Activated CD4-positive, CD25-positive, alpha-beta regulatory T cell treated with anti-CD3 and anti-CD28 coated beads, Interleukin-2, amount 50 U/mL, for 16 hours (primary cell): Measurements from ENCODE around the gene STARD8.
"Not testable (repeated sequence)": the region's sequence is repeated elsewhere in the genome, so short reads cannot be mapped to it uniquely, and the experiment has no call there.

ENCODE experiments used
- DNase-seq: peaks from one replicate; pipeline ENCODE4 v3.0.0-alpha.2; 2020; ENCODE audit warnings: low read depth, low spot score

STARD8 gene, protein sequence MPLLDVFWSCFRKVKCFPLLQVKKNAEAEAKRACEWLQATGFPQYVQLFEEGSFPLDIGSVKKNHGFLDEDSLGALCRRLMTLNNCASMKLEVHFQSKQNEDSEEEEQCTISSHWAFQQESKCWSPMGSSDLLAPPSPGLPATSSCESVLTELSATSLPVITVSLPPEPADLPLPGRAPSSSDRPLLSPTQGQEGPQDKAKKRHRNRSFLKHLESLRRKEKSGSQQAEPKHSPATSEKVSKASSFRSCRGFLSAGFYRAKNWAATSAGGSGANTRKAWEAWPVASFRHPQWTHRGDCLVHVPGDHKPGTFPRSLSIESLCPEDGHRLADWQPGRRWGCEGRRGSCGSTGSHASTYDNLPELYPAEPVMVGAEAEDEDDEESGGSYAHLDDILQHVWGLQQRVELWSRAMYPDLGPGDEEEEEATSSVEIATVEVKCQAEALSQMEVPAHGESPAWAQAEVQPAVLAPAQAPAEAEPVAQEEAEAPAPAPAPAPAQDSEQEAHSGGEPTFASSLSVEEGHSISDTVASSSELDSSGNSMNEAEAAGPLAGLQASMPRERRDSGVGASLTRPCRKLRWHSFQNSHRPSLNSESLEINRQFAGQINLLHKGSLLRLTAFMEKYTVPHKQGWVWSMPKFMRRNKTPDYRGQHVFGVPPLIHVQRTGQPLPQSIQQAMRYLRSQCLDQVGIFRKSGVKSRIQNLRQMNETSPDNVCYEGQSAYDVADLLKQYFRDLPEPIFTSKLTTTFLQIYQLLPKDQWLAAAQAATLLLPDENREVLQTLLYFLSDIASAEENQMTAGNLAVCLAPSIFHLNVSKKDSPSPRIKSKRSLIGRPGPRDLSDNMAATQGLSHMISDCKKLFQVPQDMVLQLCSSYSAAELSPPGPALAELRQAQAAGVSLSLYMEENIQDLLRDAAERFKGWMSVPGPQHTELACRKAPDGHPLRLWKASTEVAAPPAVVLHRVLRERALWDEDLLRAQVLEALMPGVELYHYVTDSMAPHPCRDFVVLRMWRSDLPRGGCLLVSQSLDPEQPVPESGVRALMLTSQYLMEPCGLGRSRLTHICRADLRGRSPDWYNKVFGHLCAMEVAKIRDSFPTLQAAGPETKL

DNA sequence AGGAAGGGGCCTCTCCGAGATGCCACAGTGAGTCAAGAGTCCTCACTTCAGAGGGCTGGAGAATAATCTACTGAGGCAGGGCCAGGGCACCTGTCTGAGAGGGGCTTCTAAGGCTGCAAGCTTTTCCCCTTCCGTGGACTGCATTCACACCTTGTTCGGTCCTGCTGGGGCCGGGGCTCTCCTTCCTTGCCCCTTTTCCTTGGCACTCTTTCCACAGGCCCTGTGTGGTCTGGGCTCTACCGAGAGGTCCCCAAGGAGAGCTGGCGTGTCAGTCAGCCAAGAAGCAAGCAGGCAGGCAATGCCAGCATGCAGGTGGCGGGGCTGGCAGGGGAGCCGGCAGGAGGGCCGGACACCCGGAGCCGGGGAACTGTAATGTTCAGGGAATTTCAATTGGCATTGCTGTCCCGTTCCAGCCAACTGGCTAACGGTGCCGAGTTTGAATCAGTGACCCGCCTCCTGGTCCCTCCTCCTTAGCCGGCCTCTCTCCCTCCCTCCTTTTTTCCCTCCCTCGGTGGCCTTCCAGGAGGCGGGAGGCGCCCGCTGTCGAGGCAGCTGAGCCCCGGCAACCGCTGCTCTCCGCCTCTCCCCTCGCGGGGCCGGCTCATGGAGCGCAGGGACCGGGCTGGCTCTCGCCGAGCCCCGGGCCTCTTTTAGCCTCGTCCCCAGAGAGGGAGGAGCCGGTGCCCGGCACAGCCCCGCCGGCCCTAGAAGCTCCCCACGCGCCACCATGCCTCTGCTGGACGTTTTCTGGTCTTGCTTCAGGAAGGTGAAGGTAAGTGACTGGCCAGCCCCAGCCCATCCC lies at the start of gene STARD8:
Gene STARD8 (plus strand): TSS at position 511 of the 802 bp plus-strand sequence. CDS start 217 bp downstream, at position 728.
- DNase-seq, result no peak

DNA sequence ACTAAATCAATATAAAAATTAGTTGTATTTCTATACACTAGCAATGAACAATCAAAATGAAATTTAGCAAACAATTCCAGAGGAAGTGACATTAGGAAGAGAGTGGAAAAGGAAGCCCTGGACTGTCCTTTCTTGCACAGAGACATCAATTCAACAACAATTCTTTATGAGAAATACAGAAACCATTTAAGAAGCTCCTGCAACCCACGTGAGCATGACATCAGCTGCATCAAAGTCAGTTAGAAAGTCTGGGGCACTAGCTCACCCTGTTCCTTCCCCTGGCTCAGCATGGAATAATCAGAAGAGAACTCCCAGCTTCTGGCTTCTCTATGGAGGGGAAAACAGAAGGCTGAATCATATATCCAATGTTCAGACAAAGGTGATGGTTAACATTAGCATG lies 48.6 kb upstream of the STARD8 start:
- no peak for DNase-seq

DNA sequence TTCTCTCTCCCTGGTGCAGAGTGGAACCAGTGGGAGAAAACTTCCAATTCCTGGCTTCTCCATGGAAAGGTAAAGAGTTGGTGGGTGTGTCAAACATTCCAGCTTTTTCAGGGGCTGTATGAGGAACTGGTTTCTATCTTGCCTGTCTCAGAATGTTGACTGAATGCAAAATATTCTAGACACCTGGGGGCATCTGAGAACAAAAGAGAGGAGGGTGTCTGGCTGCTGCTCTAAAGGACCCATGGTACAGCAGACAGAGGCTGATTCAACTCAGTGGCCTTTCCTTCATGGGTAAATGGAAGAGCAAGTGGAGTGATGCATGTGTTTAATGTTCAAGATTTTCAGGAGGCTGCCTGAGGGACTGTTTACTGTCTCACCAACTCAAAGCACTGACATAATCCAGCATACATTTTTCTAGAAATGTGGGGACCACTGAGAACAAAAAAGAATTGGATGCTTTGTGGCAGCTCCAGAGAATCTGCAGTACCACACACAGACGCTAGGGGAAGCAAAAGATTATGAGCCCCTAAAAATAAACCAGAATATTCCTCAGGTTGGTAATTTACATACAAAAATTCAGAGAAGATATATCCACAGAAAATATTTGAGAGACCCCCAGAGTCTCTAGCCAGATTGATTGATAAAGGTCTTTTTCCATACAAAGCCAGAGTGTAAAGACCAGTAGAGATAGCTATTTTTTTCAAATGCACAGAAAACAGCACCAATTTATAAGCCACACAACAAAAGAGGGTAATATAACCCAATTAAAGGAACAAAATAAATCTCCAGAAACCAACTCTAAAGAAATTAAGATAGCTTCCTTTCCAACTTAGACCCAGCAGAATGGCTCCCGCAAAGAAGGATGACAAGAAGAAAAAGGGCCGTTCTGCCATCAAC lies 48.0 kb upstream of the STARD8 start:
- no peak for DNase-seq

DNA sequence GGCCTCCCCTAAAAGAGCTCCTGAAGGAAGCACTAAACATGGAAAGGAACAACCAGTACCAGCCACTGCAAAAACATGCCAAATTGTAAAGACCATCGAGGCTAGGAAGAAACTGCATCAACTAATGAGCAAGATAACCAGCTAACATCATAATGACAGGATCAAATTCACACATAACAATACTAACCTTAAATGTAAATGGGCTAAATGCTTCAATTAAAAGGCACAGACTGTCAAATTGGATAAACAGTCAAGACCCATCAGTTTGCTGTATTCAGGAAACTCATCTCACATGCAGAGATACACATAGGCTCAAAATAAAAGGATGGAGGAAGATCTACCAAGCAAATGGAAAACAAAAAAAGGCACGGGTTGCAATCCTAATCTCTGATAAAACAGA lies 43.2 kb upstream of the STARD8 start:
- not testable (repeated sequence) for DNase-seq

DNA sequence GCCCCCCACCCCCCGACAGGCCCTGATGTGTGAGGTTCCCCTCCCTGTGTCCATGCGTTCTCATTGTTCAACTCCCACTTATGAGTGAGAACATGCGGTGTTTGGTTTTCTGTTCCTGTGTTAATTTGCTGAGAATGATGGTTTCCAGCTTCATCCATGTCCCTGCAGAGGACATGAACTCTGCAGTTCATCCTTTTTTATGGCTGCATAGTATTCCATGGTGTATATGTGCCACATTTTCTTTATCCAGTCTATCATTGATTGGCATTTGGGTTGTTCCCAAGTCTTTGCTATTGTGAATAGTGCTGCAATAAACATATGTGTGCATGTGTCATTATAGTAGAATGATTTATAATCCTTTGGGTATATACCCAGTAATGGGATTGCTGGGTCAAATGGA lies 32.7 kb upstream of the STARD8 start:
- DNase-seq, result not testable (repeated sequence)

DNA sequence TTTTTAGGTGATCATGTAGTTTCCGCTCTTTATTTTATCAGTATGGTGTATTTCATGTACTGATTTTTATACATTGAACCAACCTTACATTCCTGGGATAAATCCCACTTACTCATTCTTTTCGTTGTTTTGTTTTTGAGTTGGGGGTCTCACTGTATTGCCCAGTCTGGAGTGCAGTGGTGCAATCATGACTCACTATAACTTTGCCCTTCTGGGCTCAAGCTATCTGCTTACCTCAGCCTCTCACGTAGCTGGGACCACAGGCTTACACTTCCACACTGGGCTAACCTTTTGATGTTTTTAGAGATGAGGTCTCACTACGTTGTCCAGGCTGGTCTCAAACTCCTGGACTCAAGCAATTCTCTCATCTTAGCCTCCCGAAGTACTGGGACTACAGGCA lies 19.5 kb upstream of the STARD8 start:
- DNase-seq, result no peak

DNA sequence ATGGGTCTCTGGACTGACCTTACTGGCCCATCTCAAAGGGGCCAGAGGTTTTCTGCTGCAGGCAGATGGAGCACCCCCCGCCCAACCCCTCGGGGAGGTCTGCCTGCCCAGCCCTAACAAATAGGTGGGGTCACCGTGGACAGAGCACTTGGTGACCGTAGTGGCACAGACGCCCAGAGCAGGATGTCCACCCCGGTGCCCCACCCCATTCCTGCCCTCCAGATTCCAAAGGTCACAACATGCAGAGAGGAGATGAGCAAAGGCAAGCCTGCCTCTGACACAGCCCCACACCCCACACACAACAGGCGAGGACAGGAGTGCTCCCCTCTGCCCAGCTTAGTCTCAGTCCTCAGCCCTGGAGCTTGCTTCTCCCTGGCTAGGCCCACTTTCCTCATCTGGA lies 17.5 kb upstream of the STARD8 start:
- not testable (repeated sequence) for DNase-seq

DNA sequence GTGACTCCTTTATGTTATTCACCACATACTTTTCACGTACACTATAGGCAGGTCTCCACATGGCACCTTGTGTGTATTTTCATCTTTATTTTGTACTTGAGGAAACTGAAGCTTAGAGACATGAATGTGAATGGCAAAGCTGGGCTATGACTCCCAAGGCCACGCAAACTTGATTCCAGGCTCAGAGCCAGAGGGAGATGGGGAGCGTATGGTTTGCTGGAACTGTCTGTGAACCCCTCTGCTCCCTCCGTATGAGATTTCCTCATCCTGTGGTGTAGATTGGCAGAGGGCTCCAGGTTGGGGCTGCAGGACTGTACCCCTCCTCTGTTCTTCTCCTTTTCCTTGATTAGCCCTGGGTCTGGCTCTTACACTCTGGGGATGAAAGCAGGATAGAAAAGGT lies 16.1 kb upstream of the STARD8 start:
- no peak for DNase-seq

DNA sequence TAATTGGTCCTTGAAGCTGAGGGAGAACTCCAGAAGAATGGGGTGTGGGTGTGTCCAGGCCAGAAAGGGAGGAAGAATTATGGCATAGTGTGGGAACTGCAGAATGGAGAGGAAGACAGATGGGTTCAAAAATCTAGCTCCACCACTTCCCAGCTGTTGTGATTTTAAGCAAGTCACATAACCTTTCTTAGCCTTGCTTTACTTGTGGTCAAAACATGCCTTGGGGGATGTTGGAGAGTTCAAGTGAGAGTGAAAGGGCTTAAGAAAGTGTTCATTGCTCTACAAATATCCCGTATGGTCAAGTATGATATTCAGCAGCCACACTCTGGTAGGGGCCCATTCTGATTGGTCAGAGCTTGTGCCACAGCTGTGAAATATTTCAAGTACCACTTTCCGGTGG lies 15.0 kb upstream of the STARD8 start:
- DNase-seq, result no peak

DNA sequence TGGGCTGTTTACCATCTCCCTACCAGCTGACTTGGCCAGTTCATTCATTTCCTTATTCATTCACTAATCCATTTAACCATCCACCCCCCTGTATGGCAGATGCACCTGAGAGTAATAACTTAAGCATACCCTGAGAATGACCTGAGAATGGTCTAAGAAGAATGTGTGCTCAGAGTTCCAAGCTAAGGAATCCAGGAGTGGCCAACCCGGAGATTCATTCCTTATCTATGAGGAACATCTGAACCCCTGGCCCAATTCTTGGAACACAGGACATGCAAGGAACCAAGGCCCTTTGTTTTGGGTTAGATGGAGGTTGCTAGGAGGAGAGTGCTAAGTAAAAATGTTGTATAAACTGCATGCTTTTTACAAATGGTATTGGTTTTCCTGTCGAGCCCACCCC lies 13.5 kb upstream of the STARD8 start:
- DNase-seq, result no peak

DNA sequence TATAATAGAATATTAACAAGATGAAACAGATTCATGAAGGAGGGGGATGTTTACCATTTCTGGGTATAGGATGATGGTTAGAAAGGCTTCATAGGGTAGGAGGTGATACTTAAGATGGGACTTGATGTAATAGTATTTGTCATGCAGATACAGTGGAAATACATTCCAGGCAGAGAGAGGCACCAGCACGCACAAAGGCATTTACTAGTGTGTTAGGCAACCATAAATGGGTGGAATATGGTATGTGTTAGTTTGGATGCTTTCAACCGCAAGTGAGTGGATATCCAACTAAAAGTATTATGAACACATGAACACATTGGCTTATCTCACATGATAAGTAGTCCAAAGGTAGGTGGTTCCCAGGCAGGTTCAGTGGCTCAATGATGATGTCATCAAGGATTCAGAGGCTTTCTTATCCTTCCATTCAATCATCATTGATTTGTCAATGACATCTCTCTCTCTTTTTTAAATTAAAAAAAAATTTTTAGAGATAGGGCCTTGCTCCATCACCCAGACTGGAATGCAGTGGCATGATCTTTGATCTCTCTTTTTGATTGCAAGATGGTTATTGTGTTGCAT lies 12.7 kb upstream of the STARD8 start:
- no peak for DNase-seq

DNA sequence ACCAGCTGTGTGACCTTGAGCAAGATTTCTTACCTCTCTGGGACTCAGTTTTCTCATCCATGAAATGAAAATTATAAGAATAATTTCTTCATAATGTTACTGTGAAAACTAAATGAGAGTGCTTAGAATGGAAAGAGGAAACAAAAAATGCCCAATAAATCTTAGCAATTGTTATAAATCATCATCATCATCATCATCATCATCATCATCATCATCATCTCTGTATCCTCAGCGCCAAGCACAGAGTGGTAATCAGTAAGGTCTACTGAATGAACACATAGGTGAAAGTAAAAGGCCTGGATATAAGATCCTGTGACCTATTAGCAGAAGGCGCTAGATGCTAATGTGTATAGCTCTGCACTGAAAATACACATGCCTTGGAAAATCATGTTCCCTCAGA lies 6.8 kb upstream of the STARD8 start:
- DNase-seq, result no peak

DNA sequence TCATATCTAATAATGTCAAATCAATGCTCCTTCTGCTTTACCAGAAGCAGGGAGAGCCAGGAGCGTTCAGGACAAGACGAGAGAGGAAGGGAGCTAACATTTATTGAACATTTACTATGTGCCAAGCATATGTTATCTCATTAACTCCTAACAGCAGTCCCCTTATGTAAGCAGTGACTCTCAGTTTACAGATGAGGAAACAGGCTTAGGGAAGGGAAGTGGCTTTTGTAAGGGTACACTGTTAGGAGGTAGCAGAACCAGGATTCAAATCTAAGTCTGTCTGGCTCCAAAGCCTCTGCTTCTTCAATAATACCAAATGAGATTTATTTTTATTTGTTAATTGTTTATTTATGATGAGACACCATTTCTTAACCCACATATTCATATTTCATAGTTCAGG lies 2.6 kb upstream of the STARD8 start:
- no peak for DNase-seq

DNA sequence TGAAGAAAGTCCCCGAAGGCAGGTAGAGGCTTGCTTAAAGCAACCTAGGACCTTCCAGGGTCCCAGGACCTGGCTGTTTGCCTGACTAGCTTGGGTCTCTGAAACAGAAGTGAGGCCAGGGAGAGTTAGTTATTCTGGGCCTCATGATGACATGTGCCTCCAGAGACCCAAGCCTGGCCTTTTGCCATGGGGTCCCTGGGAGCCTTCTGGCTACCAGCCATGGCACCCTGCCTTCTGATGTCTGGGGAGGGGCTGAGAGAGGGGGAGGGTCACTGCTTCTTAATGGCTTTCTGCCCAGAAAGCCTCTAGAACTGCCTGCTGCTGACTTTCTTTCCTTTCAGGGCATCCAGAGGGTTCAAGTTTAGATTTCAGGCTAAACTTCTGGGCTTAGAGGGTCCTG lies 1.0 kb upstream of the STARD8 start:
- DNase-seq, result no peak

DNA sequence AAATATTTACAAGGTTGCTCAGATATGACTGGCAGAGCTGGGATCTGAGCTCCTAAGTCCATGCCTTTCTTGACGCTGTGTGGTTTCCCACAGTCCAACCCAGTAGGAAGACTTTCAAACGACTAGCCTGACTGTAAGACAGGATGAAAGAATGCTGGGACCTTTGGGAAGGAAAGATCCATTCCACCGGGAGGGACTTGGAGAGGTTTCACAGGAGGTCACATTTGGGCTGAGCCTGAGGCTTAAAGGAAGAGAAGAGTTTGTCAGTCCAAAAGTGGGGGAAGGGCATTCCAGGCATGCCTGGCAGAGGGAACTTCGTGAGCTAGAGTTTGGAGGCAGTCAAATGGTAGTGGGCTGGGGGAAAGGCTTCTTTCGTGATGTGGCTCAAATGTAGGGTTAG lies 1.5 kb downstream of the STARD8 start:
- DNase-seq, result no peak

DNA sequence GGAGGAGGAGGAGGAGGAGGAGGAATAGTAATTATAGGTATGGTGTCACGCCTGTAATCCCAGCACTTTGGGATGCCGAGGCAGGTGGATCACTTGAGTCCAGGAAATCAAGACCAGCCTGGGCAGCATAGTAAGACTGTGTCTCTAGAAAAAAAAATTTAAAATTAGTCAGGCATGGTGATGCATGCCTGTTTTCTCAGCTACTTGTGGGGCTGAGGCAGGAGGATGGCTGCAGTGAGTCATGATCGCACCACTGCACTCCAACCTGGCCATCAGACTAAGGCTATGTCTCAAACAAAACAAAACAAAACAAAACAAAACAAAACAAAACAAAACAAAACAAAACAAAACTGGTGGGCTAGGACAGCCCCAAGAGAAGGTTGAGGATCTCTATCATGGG lies 3.0 kb downstream of the STARD8 start:
- DNase-seq, result no peak

DNA sequence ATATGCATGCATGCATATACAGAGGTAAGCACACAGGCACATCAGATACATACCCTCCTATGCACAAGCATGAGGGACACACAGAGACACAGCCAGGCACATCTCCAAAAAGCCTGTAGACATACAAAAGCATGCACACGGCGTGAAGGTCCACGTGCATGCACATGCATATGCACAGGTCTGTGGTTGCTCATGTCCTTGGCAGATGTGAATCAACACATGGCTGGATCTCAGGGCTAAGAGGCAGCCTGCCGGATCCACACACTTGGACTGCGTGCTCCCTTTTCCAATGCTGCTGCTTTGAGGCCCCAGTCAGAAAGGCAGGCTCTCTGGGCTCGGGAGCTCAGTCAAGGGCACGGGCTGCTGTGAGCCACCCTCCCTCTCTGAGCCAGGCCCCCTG lies 3.6 kb downstream of the STARD8 start:
- no peak for DNase-seq

DNA sequence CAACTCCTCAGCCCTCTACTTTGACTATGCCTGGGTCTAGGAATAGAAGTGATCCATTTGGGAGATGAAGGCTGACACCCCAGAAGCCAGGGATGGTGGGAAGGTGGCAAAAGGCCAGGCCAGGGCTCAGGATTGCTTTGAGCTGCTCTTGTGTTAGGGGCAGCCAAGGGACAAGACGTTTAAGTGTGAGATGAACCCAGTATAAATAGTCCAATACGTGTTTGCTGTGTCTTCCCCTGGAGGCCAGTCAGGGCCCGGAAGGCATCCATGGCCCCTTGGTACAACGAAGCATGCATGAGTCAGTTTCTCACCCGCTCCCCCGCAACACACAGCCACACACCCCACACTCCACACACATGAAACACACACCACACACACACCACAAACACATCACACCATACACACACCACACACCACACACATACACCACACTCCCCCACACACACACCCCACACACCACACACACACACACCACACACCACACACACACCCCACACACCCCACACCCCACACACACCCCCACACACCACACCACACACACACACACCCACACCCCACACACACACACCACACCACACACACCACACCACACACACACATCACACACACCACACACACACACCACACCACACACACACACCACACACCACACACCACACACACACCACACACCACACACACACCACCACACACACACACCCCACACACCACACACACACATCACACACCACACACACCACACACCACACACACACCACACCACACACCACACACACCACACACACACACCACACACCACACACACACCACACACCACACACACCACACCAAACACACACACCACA lies 5.1 kb downstream of the STARD8 start:
- DNase-seq, result no peak

DNA sequence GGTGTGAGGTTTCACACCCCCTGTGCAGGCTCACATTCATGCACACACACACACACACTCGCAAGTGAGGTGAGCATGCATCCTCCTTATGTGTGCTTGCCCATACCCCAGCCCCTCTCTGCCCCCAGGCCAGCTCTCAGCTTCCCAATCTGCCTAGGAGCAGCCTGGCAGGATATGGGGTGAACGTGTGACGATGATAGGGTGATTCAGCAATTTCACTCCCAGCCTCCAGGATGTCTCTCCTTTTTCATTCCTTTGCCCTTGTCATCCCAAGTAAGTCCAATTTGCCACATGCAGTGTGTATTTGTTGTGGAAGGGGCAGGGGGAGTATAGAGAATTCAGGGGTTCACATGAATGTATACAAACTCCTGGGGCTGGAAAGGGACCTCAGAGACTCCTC lies 7.2 kb downstream of the STARD8 start:
- no peak for DNase-seq
